Measurements from ENCODE around the gene ANKRD13B. TPM values are rescaled to one million over a fixed set of nuclear protein-coding genes. Genes with fewer than 3 reads are reported as not detected.
A peak's percentile ranks its signal among the peaks of the same experiment; 100 is the strongest.

Gene ANKRD13B
- total and polyA plus RNA-seq, 7 donors = 1.6 to 17.2 (median 5.4) TPM

GRCh38 chr17:29619251-29619650, 26.3 kb downstream of the ANKRD13B start:
- Histone ChIP-seq H3K36me3 (no peaks in the 10 kb centered on the region), H3K4me3 (no peak overlapping the region), H3K4me1 (peaks cover 0 to 88% (median 71%) of the 10 kb centered on the region in 4 donors), H3K27ac (peak overlapping the region in 2 of 4 donors; percentile 38 to 65), H3K9me3 (no peaks in the 10 kb centered on the region), H3K27me3 (no peaks in the 10 kb centered on the region)
- peak; percentile 61 for DNase-seq
- TF ChIP-seq POLR2AphosphoS5 (IDR thresholded peaks at IDR 0.05) (no peak), EP300 (IDR thresholded peaks at IDR 0.05) (no peak), POLR2A (IDR thresholded peaks at IDR 0.05) (no peak), CTCF (IDR thresholded peaks at IDR 0.05) (no peak)
- intact Hi-C loops (cut with DNase I) = loop anchor here (5.0 to 10.0 kb wide), 2 partner anchors 37 to 146 kb away; no protein-coding TSS in a partner anchor

GRCh38 chr17:29620271-29620670, 27.3 kb downstream of the ANKRD13B start:
- Histone ChIP-seq H3K27ac (peak overlapping the region in 2 of 4 donors; percentile 9 to 65), H3K4me1 (peaks cover 0 to 81% (median 61%) of the 10 kb centered on the region in 4 donors), H3K4me3 (no peak overlapping the region), H3K27me3 (no peaks in the 10 kb centered on the region), H3K36me3 (no peaks in the 10 kb centered on the region), H3K9me3 (no peaks in the 10 kb centered on the region)
- intact Hi-C loops (cut with DNase I) = loop anchor here (10.0 kb wide), 1 partner anchor 315 kb away; the partner anchor contains the start of gene SSH2
- TF ChIP-seq EP300 (IDR thresholded peaks at IDR 0.05) (no peak), POLR2AphosphoS5 (IDR thresholded peaks at IDR 0.05) (no peak), POLR2A (IDR thresholded peaks at IDR 0.05) (no peak)
- DNase-seq = peak; percentile 48
- 92 to 96% methylated on average over 4 of the region's 4 CpGs for WGBS, 2 donors

- intact Hi-C loops (cut with DNase I) = loop anchor here (10.0 kb wide), 1 partner anchor 314 kb away; the partner anchor contains the start of gene SSH2
- WGBS, 2 donors = 95 to 96% methylated on average over 12 of the region's 12 CpGs
- peaks cover 0 to 75% (median 55%) of the 10 kb centered on the region in 4 donors for H3K4me1 ChIP-seq
Measured at GRCh38 chr17:29620779-29621500, 28.0 kb downstream of the ANKRD13B start.

GRCh38 chr17:29621751-29622194, 28.8 kb downstream of the ANKRD13B start:
- Histone ChIP-seq H3K36me3 (no peaks in the 10 kb centered on the region), H3K27me3 (no peaks in the 10 kb centered on the region), H3K4me1 (peaks cover 0 to 66% (median 46%) of the 10 kb centered on the region in 4 donors), H3K9me3 (no peaks in the 10 kb centered on the region), H3K27ac (peak overlapping the region; percentile 77 to 92 (median 86)), H3K4me3 (peak overlapping the region; percentile 55 to 76 (median 65))
- no peak for TF ChIP-seq EP300 (IDR thresholded peaks at IDR 0.05)
- TF ChIP-seq POLR2A (IDR thresholded peaks at IDR 0.05) = no peak
- TF ChIP-seq POLR2AphosphoS5 (IDR thresholded peaks at IDR 0.05) = no peak
- no peak for TF ChIP-seq CTCF (IDR thresholded peaks at IDR 0.05)
- intact Hi-C loops (cut with DNase I) = loop anchor here (10.0 kb wide), 1 partner anchor 313 kb away; the partner anchor contains the start of gene SSH2
- DNase-seq = peak; percentile 63
- WGBS, 2 donors = 82 to 85% methylated on average over 8 of the region's 8 CpGs

More at GRCh38 chr17:29620779-29621500, 28.0 kb downstream of the ANKRD13B start:
- Histone ChIP-seq H3K27me3 (no peaks in the 10 kb centered on the region), H3K4me3 (peak overlapping the region in 1 of 4 donors; percentile 75), H3K9me3 (no peaks in the 10 kb centered on the region), H3K27ac (peak overlapping the region; percentile 77 to 92 (median 86)), H3K36me3 (no peaks in the 10 kb centered on the region)
- TF ChIP-seq POLR2AphosphoS5 (IDR thresholded peaks at IDR 0.05) = no peak
- no peak for TF ChIP-seq CTCF (IDR thresholded peaks at IDR 0.05)
- TF ChIP-seq POLR2A (IDR thresholded peaks at IDR 0.05) = no peak
- TF ChIP-seq EP300 (IDR thresholded peaks at IDR 0.05) = no peak
- peak; percentile 57 for DNase-seq
